Neural cell (in vitro differentiated cells): Measurements from ENCODE around the gene TPD52L2. TPM values are rescaled to one million over a fixed set of nuclear protein-coding genes. Genes with fewer than 3 reads are reported as not detected.

Source experiments
- H2AFZ ChIP-seq: fragments of 200-600, 300-800 bp; sonication (generic), shearing (Covaris generic); 2 replicates; pipeline ENCODE4 v1.6.0; 2014; ENCODE audit warnings: low read depth, mild to moderate bottlenecking, antibody characterized with exemption, low read length, moderate library complexity
- H3F3A ChIP-seq: fragments of 200-600 bp; shearing (Covaris generic); 2 replicates; pipeline ENCODE4 v1.6.1; 2016; ENCODE audit warnings: mild to moderate bottlenecking, moderate library complexity, mixed read lengths, antibody characterized with exemption, low read length; ENCODE audit not compliant: insufficient read depth, poor library complexity, severe bottlenecking
- H3K27ac ChIP-seq: fragments of 200-600, 300-800 bp; sonication (generic), shearing (Covaris generic); 2 replicates; pipeline ENCODE4 v1.5.1; 2014; ENCODE audit warnings: mild to moderate bottlenecking, low read length, moderate library complexity
- H3K27me3 ChIP-seq: fragments of 300-800, 200-600 bp; sonication (generic), shearing (Covaris generic); 2 replicates; pipeline ENCODE4 v1.6.0; 2014; ENCODE audit warnings: mild to moderate bottlenecking, low read depth, low read length, moderate library complexity; ENCODE audit not compliant: insufficient read depth
- H3K36me3 ChIP-seq: fragments of 300-800, 200-600 bp; sonication (generic), shearing (Covaris generic); 2 replicates; pipeline ENCODE4 v1.5.1; 2014; ENCODE audit warnings: mild to moderate bottlenecking, antibody characterized with exemption, low read length, moderate library complexity; ENCODE audit not compliant: insufficient read depth
- H3K4me2 ChIP-seq: fragments of 300-800, 200-600 bp; sonication (generic), shearing (Covaris generic); 2 replicates; pipeline ENCODE4 v1.6.0; 2014; ENCODE audit warnings: mild to moderate bottlenecking, low read length
- H3K4me3 ChIP-seq: fragments of 300-800, 200-600 bp; sonication (generic), shearing (Covaris generic); 2 replicates; pipeline ENCODE4 v1.5.1; 2014; ENCODE audit warnings: mild to moderate bottlenecking, low read length, moderate library complexity
- H3K79me2 ChIP-seq: fragments of 200-600 bp; shearing (Covaris generic); replicated peaks from 2 replicates; pipeline ENCODE4 v1.6.0; 2014; ENCODE audit warnings: mild to moderate bottlenecking, low read length, moderate library complexity; ENCODE audit not compliant: insufficient read depth
- H3K9ac ChIP-seq: fragments of 300-800, 200-600 bp; sonication (generic), shearing (Covaris generic); 2 replicates; pipeline ENCODE4 v1.6.1; 2016; ENCODE audit warnings: mild to moderate bottlenecking, low read length, mixed read lengths
- H3K9me2 ChIP-seq: fragments of 200-600 bp; shearing (Covaris generic); 2 replicates; pipeline ENCODE4 v1.6.1; 2016; ENCODE audit warnings: mild to moderate bottlenecking, low read length, mixed read lengths; ENCODE audit not compliant: insufficient read depth
- H3K9me3 ChIP-seq: fragments of 200-600, 300-800 bp; sonication (generic), shearing (Covaris generic); 2 replicates; pipeline ENCODE4 v1.6.1; 2016; ENCODE audit warnings: mild to moderate bottlenecking, mixed run types, low read length, moderate library complexity, mixed read lengths
- H4K20me1 ChIP-seq: fragments of 200-600 bp; shearing (Covaris generic); 2 replicates; pipeline ENCODE4 v1.6.1; 2016; ENCODE audit warnings: mild to moderate bottlenecking, mixed run types; ENCODE audit not compliant: insufficient read depth
- EP300 ChIP-seq: fragments of 450-650 bp; conservative IDR thresholded peaks from 2 replicates; pipeline ENCODE4 v1.6.1; 2014; ENCODE audit warnings: antibody characterized with exemption, mild to moderate bottlenecking, moderate library complexity; ENCODE audit not compliant: poor library complexity, severe bottlenecking
- EZH2 ChIP-seq: fragments of 200-600, 300-800 bp; shearing (Covaris generic), sonication (generic); IDR thresholded peaks from 2 replicates; pipeline ENCODE4 v1.6.1; 2014; ENCODE audit warnings: antibody characterized with exemption, low read length, borderline replicate concordance, mild to moderate bottlenecking; ENCODE audit not compliant: insufficient read depth, poor library complexity, severe bottlenecking
- MXI1 ChIP-seq: fragments of 450-650 bp; conservative IDR thresholded peaks from 2 replicates; pipeline ENCODE4 v1.6.1; 2014; ENCODE audit warnings: antibody characterized with exemption, mild to moderate bottlenecking; ENCODE audit not compliant: poor library complexity, severe bottlenecking
- POLR2AphosphoS5 ChIP-seq: IDR thresholded peaks from 2 replicates; pipeline ENCODE4 v1.6.1; 2012
- RAD21 ChIP-seq: fragments of 450-650 bp; conservative IDR thresholded peaks from 2 replicates; pipeline ENCODE4 v1.6.1; 2014; ENCODE audit warnings: antibody characterized with exemption, mild to moderate bottlenecking, moderate library complexity
- SMC3 ChIP-seq: fragments of 450-650 bp; conservative IDR thresholded peaks from 2 replicates; pipeline ENCODE4 v1.6.1; 2014; ENCODE audit warnings: antibody characterized with exemption, mild to moderate bottlenecking, moderate library complexity; ENCODE audit not compliant: poor library complexity
- TAF1 ChIP-seq: IDR thresholded peaks from 2 replicates; pipeline ENCODE4 v1.6.1; 2012; ENCODE audit warnings: low read depth
- polyA plus RNA-seq: library from polyadenylated mRNA; depleted of rRNA; stranded (reverse); fragments of >200 nt; gene quantifications from 2 replicates; pipeline ENCODE4 v1.2.3, GENCODE V29; 2014
- TF ChIP-seq, protein P1 (sequence below): IDR thresholded peaks from 2 replicates; pipeline ENCODE4 v1.6.1; 2012; ENCODE audit warnings: borderline replicate concordance
- TF ChIP-seq, protein P2 (sequence below): fragments of 450-650 bp; IDR thresholded peaks from 2 replicates; pipeline ENCODE4 v1.5.1; 2014; ENCODE audit warnings: antibody characterized with exemption, mild to moderate bottlenecking, moderate library complexity; ENCODE audit not compliant: poor library complexity, severe bottlenecking

The TPD52L2 gene
- polyA plus RNA-seq, 1 donor from 2014 or later = 142 TPM

DNA sequence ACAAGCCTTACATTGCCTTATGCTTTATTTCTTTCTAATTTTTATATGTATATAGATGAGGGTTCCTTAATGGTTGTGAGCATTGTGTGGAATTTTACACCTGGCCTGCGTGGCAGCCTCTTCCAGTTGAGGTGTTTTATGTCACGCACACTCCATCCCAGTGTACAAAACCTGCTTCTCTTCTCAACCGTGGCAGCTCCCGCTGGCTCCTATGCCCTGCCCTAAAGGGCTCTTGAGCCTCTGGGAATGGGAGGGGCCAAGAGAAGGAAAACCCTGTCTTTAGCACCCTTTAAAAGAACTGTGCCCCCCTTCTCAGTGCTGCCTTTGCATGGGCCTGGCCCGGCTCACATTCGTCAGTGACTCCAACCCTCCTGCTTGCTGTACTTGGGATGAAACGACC is 25.5 kb downstream of the TPD52L2 start:
- no peaks in the 10 kb centered on the region for H4K20me1 ChIP-seq
- TF ChIP-seq EP300 = no peak
- no peak for TF ChIP-seq POLR2AphosphoS5
- no peak for TF ChIP-seq RAD21
- TF ChIP-seq SMC3 = no peak
- no peak for TF ChIP-seq EZH2
- TF ChIP-seq, protein P1, sequence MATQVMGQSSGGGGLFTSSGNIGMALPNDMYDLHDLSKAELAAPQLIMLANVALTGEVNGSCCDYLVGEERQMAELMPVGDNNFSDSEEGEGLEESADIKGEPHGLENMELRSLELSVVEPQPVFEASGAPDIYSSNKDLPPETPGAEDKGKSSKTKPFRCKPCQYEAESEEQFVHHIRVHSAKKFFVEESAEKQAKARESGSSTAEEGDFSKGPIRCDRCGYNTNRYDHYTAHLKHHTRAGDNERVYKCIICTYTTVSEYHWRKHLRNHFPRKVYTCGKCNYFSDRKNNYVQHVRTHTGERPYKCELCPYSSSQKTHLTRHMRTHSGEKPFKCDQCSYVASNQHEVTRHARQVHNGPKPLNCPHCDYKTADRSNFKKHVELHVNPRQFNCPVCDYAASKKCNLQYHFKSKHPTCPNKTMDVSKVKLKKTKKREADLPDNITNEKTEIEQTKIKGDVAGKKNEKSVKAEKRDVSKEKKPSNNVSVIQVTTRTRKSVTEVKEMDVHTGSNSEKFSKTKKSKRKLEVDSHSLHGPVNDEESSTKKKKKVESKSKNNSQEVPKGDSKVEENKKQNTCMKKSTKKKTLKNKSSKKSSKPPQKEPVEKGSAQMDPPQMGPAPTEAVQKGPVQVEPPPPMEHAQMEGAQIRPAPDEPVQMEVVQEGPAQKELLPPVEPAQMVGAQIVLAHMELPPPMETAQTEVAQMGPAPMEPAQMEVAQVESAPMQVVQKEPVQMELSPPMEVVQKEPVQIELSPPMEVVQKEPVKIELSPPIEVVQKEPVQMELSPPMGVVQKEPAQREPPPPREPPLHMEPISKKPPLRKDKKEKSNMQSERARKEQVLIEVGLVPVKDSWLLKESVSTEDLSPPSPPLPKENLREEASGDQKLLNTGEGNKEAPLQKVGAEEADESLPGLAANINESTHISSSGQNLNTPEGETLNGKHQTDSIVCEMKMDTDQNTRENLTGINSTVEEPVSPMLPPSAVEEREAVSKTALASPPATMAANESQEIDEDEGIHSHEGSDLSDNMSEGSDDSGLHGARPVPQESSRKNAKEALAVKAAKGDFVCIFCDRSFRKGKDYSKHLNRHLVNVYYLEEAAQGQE = no peak
- TF ChIP-seq TAF1 = no peak
- TF ChIP-seq, protein P2, sequence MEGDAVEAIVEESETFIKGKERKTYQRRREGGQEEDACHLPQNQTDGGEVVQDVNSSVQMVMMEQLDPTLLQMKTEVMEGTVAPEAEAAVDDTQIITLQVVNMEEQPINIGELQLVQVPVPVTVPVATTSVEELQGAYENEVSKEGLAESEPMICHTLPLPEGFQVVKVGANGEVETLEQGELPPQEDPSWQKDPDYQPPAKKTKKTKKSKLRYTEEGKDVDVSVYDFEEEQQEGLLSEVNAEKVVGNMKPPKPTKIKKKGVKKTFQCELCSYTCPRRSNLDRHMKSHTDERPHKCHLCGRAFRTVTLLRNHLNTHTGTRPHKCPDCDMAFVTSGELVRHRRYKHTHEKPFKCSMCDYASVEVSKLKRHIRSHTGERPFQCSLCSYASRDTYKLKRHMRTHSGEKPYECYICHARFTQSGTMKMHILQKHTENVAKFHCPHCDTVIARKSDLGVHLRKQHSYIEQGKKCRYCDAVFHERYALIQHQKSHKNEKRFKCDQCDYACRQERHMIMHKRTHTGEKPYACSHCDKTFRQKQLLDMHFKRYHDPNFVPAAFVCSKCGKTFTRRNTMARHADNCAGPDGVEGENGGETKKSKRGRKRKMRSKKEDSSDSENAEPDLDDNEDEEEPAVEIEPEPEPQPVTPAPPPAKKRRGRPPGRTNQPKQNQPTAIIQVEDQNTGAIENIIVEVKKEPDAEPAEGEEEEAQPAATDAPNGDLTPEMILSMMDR = no peak
- no peak for TF ChIP-seq MXI1

DNA sequence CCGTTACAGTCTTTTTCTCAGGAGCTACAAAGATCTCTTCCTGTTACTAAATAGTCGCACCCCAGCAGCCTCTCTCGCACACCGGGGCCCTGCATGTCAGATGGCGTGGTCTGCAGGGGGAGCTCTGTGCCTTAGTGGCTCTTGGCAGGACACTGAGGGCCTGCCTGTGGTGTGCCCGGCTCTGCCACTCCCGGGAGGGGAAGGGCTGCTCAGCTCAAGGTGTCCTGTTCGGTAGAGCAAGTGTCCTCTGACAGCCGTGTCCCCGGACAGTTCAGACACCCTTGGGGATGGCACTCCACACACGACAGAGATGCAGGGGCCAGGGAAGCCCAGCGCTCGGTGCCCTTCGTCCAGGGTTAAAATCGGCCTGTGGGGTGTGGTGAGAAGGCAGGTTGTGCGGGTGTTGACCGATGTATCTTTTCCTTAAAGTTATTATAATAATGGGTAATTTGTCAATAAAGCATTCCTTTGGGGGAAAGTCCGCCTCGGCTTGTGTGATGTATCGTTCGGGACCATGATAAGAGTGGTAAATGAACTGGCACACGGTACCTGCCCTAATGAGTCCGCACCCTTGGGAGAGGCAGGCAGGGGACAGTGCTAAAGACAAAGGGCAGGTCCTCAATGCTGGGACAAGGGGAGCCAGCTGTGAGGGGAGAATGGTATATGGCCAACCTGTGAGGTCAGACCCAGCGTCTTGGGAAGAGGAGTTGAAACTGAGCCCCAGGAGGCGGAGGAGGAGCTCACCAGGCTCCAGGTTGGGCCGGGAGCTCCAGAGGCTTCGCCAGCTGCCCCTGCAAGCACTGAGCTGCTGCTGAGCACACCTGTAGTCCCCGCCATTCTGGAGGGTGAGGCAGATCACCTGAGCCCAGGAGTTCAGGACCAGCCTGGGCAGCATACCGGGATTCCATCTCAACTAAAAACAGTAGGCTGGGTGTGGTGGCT is 26.3 kb downstream of the TPD52L2 start:
- H3K36me3 ChIP-seq = no peaks in the 10 kb centered on the region
- no peak overlapping the region for H3K27ac ChIP-seq
- H3K4me3 ChIP-seq = no peak overlapping the region
- no peaks in the 10 kb centered on the region for H3K27me3 ChIP-seq
- TF ChIP-seq TAF1 (no peak), SMC3 (no peak), POLR2AphosphoS5 (no peak), MXI1 (no peak), EP300 (no peak), RAD21 (no peak), EZH2 (no peak)
- TF ChIP-seq, protein P2 = no peak
- TF ChIP-seq, protein P1 = no peak
- H3K79me2 ChIP-seq = peaks cover 9% of the 10 kb centered on the region
- no peaks in the 10 kb centered on the region for H3K9me3 ChIP-seq
- H3F3A ChIP-seq = no peaks in the 10 kb centered on the region
- H3K4me2 ChIP-seq = no peak overlapping the region
- no peaks in the 10 kb centered on the region for H3K9me2 ChIP-seq
- H3K9ac ChIP-seq = no peak overlapping the region
- H2AFZ ChIP-seq = no peak overlapping the region
- H4K20me1 ChIP-seq = peaks cover 3% of the 10 kb centered on the region

More for the DNA sequence above, 25.5 kb downstream of the TPD52L2 start:
- no peak overlapping the region for H3K4me2 ChIP-seq
- no peak overlapping the region for H3K4me3 ChIP-seq
- H2AFZ ChIP-seq = no peak overlapping the region
- no peaks in the 10 kb centered on the region for H3F3A ChIP-seq
- no peaks in the 10 kb centered on the region for H3K36me3 ChIP-seq
- H3K9me3 ChIP-seq = no peaks in the 10 kb centered on the region
- H3K27ac ChIP-seq = no peak overlapping the region
- peaks cover 2% of the 10 kb centered on the region for H3K79me2 ChIP-seq
- H3K9ac ChIP-seq = no peak overlapping the region
- no peaks in the 10 kb centered on the region for H3K27me3 ChIP-seq
- H3K9me2 ChIP-seq = no peaks in the 10 kb centered on the region
